DMS53 (cell line): ENCODE data around the gene KRTAP4-16.
"Not testable (repeated sequence)": the region's sequence is repeated elsewhere in the genome, so short reads cannot be mapped to it uniquely, and the experiment has no call there.

Source experiments
- DNase-seq: peaks from one replicate; lab custom pipeline; 2025; lab: John Stamatoyannopoulos, UW

The KRTAP4-16 gene

DNA sequence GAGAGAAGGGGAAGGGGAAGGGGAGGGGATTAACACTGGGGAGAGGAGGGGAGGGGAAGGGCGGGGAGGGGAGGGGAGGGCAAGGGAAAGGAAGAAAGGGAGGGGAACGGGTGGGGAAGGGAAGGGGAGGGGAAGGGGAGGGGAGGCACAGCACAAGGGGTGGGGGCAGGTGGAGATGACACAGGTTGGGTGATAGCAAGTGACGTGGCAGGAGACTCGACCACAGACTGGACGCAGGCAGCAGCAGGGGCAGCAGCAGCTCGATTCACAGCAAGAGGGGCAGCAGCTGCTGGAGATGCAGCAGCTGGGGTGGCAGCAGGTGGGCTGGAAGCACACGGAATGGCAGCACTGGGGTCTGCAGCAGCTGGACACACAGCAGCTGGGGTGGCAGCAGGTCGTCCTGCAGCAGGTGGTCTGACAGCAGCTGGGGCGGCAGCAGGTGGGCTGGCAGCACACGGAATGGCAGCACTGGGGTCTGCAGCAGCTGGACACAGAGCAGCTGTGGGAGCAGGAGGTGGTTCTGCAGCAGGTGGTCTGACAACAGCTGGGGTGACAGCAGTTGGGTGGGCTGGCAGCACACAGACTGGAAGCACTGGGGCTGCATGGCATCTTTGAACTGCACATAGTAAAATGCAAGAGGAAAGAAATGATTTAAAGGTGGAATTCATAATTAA, at the start of gene KRTAP4-16:
TSS of gene KRTAP4-16 (minus strand) at position 624 of the 674 bp plus-strand sequence. CDS start at position 624, 0 bp downstream.
- no peak for DNase-seq

DNA sequence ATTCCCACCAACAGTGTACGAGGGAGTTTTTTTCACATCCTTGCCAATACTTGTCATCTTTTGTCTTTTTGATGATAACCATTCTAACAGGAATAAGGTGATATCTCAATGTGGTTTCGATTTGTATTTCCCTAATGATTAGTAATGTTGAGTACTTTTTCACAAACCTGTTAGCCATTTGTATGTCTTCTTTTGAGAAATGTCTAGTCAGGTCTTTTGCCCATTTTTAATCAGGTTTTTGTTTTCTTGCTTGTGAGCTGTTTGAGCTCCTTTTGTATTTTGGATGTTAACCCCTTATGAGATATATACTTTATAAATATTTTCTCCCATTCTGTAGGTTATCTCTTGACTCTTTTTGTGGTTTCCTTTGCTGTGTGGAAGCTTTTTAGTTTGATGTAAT, 49.5 kb upstream of the KRTAP4-16 start:
- no peak for DNase-seq

DNA sequence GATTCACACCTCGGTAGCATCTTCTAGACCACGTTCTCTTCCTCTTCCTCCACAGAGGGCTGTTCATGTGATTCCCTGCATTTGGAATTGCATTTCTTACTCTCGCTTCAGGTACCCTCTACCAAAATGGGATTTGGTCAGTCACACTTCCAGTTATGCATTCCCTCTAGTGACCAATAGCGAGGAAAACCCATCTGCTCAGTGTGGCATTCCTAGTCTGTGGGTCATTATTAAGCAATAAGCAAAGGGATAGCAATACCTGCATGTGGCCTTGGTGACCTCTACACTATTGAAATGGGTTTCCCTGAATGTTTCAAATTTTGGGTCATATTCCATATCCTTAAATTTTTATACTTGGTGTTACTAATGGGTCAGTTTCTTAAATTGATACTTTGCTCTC, 48.0 kb upstream of the KRTAP4-16 start:
- DNase-seq = no peak

DNA sequence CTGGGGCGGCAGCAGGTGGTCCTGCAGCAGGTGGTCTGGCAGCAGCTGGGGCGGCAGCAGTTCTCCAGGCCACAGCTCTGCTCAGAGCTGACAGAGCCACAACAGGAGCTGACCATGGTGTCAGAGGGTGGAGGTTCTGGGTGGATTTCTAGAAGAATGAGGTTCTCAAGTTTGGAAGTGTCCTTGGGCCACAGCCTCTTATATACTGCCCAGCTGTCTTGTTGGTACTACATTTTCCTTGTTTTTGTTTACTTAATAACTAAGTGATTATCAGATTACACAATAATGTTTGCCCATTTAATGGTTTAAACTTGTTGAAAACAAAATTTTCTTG, 47.6 kb upstream of the KRTAP4-16 start, which contains the start of gene KRTAP4-5:
TSS of gene KRTAP4-5 (minus strand) at position 174 of the 334 bp plus-strand sequence. CDS start at position 116, 58 bp downstream.
- no peak for DNase-seq

DNA sequence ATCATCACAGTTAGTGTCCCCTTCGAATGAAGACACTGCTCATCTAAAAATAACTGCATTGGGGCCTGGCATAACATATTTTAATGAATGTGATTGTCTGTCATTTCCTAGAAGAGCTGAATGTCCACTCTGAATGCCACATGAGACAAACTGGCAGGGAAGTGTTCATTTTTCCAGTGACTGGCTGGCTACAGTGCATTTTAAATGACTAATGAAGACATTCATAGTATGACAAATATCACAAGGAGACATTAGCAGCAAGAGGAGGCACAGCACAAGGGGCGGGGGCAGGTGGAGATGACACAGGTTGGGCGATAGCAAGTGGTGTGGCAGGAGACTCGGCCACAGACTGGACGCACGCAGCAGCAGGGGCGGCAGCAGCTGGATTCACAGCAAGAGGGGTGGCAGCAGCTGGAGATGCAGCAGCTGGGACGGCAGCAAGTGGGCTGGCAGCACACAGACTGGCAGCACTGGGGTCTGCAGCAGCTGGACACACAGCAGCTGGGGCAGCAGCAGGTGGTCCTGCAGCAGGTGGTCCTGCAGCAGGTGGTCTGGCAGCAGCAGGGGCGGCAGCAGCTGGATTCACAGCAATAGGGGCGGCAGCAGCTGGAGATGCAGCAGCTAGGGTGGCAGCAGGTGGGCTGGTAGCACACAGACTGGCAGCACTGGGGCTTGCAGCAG, 47.1 kb upstream of the KRTAP4-16 start:
- DNase-seq = not testable (repeated sequence)

DNA sequence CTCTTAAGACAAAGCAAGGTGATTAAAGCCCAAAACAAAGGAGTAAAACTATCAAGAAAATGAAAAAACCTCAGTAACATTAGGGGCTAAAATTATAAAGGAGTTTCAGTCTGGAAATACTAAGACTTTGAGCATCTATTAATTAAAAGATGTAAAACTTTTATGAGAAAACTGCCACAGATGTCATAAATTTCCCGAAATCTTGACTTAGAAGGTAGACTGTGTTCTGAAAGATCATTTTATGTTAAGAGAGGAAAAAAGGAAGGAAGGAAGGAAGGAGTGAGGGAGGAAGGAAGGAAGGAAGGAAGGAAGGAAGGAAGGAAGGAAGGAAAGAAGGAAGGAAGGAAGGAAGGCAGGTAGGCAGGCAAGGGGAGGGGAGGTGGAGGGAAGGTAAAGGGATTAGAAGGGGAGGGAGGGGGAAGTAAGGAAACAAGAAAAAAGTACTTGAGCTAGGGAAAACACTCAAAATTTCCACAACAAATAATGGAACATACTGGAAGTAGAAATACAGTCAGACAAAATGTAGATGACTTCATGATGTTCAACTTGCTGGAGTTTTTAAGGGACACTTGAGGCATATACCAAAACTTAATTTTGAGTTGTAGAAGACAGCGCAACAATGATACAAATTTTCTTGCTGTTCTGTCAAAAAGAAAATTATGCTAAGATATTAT, 45.7 kb upstream of the KRTAP4-16 start:
- no peak for DNase-seq

DNA sequence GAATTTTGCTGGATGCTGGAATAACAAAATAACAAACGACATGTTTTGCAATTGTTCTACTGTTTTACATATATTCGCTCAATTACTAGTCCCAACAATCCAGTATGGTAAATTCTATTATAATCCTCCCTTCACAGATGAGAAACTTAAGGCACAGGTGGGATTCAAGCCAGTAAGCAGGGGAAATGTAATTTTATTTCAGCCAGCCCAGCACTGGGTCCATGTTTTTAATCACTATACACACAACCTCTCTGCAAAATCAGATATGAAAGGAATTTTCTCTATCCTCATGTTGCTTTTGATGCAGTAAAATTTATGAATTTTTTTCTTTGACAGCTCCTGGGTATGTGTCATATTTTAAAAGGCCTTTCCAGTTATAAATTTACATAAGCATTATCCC, 43.3 kb upstream of the KRTAP4-16 start:
- DNase-seq = no peak

DNA sequence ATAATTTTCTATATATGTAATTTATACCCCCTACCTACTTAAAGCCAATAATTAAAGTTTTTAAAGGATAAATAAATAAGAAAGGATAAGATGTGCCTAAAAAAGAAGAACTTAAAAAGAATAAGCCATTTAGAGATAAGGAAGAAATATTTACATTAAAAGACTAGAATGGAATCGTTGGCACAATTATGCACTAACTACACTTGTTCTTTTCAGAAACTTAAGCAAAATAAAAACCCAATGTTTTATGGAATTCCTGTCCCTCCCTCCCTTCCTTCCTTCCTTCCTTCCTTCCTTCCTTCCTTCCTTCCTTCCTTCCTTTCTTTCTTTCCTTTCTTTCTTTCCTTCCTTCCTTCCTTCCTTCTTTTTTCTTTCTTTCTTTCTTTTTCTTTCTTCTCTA, 42.8 kb upstream of the KRTAP4-16 start:
- DNase-seq = no peak

DNA sequence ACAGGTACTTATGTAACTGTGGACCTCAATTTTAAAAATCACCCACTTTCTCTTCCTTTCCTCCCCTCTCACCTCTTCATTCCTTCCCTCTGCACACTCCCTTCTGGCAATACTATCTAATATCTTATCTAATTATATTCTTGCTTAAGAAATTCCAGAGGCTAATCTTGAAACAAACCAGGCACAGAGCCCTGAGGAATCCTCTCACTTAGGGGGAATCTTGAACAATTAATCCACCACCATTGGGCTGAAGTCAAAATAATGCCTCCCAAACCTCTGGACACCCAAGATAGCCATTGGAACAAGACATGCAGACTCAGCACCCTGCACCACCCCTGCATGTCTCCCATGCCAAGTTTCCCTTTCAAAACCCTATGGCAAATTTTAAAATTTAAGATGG, 39.4 kb upstream of the KRTAP4-16 start:
- no peak for DNase-seq

DNA sequence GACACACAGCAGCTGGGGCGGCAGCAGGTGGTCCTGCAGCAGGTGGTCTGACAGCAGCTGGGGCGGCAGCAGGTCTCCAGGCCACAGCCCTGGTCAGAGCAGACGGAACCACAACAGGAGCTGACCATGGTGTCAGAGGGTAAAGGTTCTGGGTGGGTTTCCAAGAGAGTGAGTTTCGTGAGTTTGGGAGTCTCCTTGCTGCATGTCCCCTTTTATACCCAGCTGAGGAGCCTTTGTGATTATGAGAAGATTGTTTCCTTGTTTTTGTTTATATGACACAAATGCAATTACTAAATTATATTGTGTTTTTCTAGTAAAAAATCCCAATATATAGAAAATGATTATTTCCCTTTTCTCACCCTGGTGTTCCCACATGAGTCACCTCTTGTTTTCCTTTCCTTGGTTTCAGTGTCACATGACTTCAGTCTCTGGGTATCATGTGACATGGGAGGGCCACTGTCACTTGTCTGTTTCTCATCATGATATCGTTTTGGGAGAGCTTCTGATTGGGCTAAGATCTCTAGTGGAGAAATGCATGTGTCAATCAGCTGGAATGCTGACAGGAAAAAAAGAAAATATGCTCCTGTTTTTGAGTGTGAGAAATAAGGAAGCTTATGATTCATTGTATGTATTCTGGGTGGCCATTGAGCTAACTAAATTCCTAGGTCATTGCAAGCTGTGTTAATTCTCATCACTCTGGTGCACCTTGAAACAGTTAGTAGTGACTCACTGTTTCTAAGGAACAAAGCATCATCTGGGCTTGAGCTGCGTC, 38.5 kb upstream of the KRTAP4-16 start, which contains the start of gene KRTAP4-6:
TSS of gene KRTAP4-6 (minus strand) at position 185 of the 772 bp plus-strand sequence. CDS start at position 128, 57 bp downstream.
- peak; percentile 20 for DNase-seq

DNA sequence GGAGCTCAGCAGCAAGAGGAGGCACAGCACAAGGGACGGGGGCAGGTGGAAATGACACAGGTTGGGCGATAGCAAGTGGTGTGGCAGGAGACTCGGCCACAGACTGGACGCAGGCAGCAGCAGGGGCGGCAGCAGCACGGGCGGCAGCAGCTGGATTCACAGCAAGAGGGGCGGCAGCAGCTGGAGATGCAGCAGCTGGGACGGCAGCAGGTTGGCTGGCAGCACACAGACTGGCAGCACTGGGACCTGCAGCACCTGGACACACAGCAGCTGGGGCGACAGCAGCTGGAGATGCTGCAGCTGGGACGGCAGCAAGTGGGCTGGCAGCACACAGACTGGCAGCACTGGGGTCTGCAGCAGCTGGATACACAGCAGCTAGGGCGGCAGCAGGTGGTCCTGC, 37.9 kb upstream of the KRTAP4-16 start:
- not testable (repeated sequence) for DNase-seq

DNA sequence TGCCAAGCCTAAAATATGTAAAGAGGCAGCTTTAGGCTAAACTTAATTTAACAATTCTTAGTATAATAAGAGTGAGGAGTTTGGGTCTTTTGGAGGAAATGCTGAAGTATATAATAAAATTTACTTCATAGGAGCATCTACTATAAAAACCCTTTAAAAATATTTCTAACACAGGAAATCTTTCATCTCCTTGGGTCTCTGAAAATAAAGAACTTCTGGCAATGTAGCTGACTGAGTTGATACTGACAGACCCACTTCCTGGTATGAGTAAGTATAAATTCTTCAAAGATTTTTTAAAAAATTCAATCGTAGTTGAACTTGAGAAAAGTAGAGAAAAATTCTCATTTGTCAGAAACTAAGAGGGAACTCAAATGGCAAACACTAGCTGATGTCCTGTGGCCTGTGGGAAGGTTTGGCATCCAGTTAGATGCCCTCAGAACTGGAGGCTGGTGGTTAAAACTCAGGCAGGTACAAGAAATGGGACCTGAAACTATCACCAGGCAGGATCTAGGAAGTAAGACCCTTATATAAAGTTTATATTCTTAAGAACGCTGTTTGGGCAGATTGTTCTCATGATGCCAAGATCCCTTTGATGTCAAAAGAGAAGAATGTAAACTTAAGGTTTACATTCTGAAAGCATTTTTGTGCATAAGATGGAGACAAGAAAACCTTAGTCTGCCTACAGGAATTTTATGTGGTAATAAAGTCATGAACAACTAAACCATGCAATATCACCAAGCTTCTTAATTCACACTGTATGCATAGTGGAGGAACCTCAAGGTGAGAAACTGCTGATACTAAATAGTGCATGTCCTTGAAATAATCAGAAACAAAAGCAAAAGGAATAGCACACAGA, 32.1 kb upstream of the KRTAP4-16 start:
- DNase-seq = no peak

DNA sequence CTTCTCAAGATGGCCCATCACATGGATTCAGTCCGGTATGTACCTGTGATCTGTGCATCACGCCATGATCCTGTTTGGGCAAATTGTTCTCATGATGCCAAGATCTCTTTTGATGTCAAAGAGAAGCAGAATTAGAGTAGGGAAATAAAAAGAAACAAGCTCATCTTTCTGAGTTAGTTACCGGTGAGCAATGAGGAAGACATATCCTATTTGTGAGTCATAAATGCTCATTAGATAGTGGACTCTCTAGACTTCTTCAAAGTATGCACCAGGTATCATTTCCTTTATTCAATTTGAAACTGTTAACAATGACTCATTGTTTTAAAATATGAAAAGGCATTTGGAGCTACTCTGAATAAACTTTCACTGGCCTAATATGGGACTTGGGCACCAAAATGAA, 30.0 kb upstream of the KRTAP4-16 start:
- peak; percentile 13 for DNase-seq

DNA sequence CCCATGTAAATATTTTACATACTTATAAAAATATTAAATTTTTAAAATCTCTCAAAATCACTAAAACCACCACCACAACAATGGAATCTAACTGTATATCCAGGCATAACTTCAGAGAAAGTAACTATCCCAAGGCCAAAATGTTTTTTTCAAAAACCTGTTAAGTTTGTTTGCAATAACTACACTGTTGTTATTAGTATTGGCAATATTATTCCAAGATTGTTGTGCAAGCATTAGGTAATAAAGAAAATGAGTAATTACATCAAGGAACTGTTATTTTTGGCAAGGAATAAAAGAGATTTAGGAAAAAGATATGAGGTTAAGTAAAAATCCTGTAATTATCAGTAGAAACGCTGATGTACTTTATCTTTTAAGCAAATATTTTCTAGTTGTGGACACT, 25.4 kb upstream of the KRTAP4-16 start:
- DNase-seq = no peak

DNA sequence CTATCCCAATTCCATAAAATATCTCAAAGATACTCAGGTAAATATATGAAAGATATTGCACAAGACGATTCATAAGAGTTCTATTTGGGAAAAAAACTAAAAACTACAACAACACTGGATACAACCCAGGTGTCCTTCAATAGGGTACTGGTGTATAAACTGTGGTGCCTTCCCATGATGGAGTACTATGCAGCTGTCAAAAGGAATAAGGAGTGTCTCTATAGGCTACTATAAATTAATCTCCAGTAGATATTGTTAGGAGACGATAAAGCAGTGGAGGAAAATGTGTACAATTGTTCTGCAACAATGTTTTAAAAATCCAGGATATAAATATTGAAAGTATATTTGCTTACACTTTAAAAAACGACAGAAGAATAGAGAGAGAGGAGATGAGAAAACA, 24.4 kb upstream of the KRTAP4-16 start:
- DNase-seq = no peak

DNA sequence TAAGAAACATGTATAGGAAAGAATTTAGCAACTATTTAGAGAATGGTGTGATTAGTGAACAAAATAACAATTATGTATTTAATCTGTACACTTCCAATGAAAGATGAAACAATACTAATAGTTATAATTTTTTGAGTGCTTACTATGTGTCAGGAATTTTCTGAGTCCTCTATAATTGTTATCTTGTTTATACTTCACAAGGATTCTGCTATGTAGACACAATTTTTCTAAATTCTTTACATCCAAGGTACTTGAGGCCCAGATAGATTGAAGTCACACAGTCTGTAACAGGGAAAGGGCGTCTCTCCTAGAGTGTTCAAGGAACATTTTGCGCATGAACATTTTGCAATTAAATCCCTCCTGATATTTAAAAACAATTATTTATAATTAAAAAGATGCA, 23.1 kb upstream of the KRTAP4-16 start:
- DNase-seq = no peak

DNA sequence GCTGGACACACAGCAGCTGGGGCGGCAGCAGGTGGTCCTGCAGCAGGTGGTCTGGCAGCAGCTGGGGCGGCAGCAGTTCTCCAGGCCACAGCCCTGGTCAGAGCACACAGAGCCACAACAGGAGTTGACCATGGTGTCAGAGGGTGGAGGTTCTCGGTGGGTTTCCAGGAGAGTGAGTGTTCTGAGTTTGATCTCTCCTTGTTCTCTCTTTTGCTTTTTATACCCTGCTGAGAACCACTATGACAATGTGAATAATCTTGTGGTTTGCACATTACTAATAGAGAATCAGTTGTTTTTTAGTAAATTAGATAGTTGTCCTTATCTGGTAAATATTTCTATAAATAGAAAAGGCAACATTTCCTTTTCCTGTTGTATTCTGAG, 22.0 kb upstream of the KRTAP4-16 start, which contains the start of gene KRTAP4-12:
TSS of gene KRTAP4-12 (minus strand) at position 192 of the 381 bp plus-strand sequence. CDS start at position 132, 60 bp downstream.
- not testable (repeated sequence) for DNase-seq

DNA sequence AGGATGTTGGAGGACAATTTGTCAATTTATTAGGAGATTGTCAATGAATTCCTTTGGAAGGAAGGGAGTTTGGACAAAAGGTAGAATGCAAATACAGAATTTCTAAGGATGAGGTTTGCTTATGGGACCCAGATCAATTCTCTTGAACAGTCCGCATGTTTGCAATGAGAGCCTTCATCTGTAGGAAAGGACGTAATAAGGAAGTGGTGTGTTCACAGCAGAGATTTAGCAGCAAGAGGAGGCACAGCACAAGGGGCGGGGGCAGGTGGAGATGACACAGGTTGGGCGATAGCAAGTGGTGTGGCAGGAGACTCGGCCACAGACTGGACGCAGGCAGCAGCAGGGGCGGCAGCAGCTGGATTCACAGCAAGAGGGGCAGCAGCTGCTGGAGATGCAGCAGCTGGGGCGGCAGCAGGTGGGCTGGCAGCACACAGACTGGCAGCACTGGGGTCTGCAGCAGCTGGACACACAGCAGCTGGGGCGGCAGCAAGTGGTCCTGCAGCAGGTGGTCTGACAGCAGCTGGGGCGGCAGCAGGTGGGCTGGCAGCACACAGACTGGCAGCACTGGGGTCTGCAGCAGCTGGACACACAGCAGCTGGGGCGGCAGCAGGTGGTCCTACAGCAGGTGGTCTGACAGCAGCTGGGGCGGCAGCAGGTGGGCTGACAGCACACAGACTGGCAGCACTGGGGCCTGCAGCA, 21.4 kb upstream of the KRTAP4-16 start:
- DNase-seq = not testable (repeated sequence)

DNA sequence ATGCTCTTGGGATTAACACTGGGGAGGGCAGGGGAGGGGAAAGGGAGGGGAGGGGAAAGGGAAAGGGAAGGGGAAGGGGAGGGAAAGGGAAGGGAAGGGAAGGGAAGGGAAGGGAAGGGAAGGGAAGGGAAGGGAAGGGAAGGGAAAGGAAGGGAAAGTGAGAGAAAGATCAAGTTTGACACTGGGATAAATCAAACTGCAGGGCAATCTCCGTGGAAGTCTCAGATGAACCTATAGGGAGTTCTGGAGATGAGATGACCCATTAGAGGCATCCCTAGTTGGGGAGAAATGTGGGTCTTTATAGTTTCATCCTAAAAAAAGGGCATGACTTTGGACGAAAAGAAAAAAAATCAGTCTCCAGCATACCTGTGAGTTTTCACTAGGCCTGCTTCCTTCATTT, 19.7 kb upstream of the KRTAP4-16 start:
- DNase-seq = no peak
